Liver (tissue), 3 donors: ENCODE data around the gene CTXND2.

ENCODE experiments used
- EGR1 ChIP-seq, 2 donors: IDR thresholded peaks; 2 replicates each; pipeline ENCODE4 v1.6.1; 2016 to 2018; ENCODE audit warnings: antibody characterized with exemption in 2 of 2, low read depth in 2 of 2
- FOXA1 ChIP-seq: IDR thresholded peaks from 2 replicates; pipeline ENCODE4 v1.6.1; 2016; ENCODE audit warnings: antibody characterized with exemption
- FOXA2 ChIP-seq: IDR thresholded peaks from 2 replicates; pipeline ENCODE4 v1.6.1; 2016; ENCODE audit warnings: antibody characterized with exemption
- GABPA ChIP-seq, 2 donors: IDR thresholded peaks in 1 of 2; conservative IDR thresholded peaks in 1 of 2; 2 replicates each; pipeline ENCODE4 v1.6.1; 2016; ENCODE audit warnings: antibody characterized with exemption in 2 of 2, mild to moderate bottlenecking in 1 of 2, moderate library complexity in 1 of 2
- HNF4A ChIP-seq, 2 donors: conservative IDR thresholded peaks; 2 replicates each; pipeline ENCODE4 v1.6.1; 2016; ENCODE audit warnings: antibody characterized with exemption in 2 of 2, mild to moderate bottlenecking in 2 of 2
- RAD21 ChIP-seq, 2 donors: IDR thresholded peaks; 2 replicates each; pipeline ENCODE4 v1.6.1; 2016; ENCODE audit warnings: antibody characterized with exemption in 2 of 2, mild to moderate bottlenecking in 2 of 2
- RXRA ChIP-seq, 2 donors: IDR thresholded peaks; 2 replicates each; pipeline ENCODE4 v1.6.1; 2017 to 2018; ENCODE audit warnings: antibody characterized with exemption in 2 of 2, mild to moderate bottlenecking in 1 of 2
- SP1 ChIP-seq: IDR thresholded peaks from 2 replicates; pipeline ENCODE4 v1.6.1; 2018; ENCODE audit warnings: antibody characterized with exemption, mild to moderate bottlenecking
- TF ChIP-seq, protein P1 (sequence below): fragments of 150-350 bp; IDR thresholded peaks from 2 replicates; pipeline ENCODE4 v1.5.1; 2017; ENCODE audit warnings: improper control_type of control experiment, low read depth, low read length; ENCODE audit not compliant: missing input control
- TF ChIP-seq, protein P2 (sequence below): IDR thresholded peaks from 2 replicates; pipeline ENCODE4 v1.6.1; 2016; ENCODE audit warnings: antibody characterized with exemption
- TF ChIP-seq, protein P3 (sequence below): IDR thresholded peaks from 2 replicates; pipeline ENCODE4 v1.6.1; 2016; ENCODE audit warnings: antibody characterized with exemption
- TF ChIP-seq, protein P4 (sequence below): IDR thresholded peaks from 2 replicates; pipeline ENCODE4 v1.6.1; 2016; ENCODE audit warnings: antibody characterized with exemption, mild to moderate bottlenecking
- donor health status: healthy.
- donor health status: healthy.

DNA sequence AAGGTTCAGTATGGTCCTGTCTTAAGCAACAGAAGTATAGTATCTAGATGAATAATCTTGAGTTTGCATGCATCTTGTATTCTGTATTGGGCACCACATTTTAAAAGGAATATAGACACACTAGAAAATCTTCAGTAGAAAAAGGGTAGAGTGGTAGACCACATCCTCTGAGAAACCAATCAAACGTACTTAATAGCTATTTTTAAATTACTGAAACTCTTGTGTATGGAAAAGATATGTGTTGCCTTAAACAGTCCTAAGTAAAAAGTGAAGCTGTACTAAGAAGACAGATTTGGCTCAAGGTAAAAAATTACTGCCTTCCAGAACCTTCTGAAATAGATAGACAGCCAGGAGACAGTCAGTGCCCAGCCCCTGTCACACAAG lies 3.1 kb downstream of the CTXND2 start:
- TF ChIP-seq, protein P1, sequence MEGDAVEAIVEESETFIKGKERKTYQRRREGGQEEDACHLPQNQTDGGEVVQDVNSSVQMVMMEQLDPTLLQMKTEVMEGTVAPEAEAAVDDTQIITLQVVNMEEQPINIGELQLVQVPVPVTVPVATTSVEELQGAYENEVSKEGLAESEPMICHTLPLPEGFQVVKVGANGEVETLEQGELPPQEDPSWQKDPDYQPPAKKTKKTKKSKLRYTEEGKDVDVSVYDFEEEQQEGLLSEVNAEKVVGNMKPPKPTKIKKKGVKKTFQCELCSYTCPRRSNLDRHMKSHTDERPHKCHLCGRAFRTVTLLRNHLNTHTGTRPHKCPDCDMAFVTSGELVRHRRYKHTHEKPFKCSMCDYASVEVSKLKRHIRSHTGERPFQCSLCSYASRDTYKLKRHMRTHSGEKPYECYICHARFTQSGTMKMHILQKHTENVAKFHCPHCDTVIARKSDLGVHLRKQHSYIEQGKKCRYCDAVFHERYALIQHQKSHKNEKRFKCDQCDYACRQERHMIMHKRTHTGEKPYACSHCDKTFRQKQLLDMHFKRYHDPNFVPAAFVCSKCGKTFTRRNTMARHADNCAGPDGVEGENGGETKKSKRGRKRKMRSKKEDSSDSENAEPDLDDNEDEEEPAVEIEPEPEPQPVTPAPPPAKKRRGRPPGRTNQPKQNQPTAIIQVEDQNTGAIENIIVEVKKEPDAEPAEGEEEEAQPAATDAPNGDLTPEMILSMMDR = no peak
- TF ChIP-seq HNF4A (conservative IDR thresholded peaks at IDR 0.05) (no peak), RAD21 (IDR thresholded peaks at IDR 0.05) (no peak), SP1 (no peak), EGR1 (IDR thresholded peaks at IDR 0.05; ENCODE audit: low read depth in 2 of 2) (no peak), RXRA (IDR thresholded peaks at IDR 0.05) (no peak), GABPA (IDR thresholded peaks at IDR 0.05 in 1 of 2, conservative IDR thresholded peaks at IDR 0.05 in 1 of 2) (no peak), FOXA1 (no peak), FOXA2 (no peak)
- TF ChIP-seq, protein P2, sequence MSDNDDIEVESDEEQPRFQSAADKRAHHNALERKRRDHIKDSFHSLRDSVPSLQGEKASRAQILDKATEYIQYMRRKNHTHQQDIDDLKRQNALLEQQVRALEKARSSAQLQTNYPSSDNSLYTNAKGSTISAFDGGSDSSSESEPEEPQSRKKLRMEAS = no peak
- TF ChIP-seq, protein P3, sequence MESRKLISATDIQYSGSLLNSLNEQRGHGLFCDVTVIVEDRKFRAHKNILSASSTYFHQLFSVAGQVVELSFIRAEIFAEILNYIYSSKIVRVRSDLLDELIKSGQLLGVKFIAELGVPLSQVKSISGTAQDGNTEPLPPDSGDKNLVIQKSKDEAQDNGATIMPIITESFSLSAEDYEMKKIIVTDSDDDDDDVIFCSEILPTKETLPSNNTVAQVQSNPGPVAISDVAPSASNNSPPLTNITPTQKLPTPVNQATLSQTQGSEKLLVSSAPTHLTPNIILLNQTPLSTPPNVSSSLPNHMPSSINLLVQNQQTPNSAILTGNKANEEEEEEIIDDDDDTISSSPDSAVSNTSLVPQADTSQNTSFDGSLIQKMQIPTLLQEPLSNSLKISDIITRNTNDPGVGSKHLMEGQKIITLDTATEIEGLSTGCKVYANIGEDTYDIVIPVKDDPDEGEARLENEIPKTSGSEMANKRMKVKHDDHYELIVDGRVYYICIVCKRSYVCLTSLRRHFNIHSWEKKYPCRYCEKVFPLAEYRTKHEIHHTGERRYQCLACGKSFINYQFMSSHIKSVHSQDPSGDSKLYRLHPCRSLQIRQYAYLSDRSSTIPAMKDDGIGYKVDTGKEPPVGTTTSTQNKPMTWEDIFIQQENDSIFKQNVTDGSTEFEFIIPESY = no peak
- TF ChIP-seq, protein P4, sequence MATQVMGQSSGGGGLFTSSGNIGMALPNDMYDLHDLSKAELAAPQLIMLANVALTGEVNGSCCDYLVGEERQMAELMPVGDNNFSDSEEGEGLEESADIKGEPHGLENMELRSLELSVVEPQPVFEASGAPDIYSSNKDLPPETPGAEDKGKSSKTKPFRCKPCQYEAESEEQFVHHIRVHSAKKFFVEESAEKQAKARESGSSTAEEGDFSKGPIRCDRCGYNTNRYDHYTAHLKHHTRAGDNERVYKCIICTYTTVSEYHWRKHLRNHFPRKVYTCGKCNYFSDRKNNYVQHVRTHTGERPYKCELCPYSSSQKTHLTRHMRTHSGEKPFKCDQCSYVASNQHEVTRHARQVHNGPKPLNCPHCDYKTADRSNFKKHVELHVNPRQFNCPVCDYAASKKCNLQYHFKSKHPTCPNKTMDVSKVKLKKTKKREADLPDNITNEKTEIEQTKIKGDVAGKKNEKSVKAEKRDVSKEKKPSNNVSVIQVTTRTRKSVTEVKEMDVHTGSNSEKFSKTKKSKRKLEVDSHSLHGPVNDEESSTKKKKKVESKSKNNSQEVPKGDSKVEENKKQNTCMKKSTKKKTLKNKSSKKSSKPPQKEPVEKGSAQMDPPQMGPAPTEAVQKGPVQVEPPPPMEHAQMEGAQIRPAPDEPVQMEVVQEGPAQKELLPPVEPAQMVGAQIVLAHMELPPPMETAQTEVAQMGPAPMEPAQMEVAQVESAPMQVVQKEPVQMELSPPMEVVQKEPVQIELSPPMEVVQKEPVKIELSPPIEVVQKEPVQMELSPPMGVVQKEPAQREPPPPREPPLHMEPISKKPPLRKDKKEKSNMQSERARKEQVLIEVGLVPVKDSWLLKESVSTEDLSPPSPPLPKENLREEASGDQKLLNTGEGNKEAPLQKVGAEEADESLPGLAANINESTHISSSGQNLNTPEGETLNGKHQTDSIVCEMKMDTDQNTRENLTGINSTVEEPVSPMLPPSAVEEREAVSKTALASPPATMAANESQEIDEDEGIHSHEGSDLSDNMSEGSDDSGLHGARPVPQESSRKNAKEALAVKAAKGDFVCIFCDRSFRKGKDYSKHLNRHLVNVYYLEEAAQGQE = no peak
